CD4-positive, CD25-positive, alpha-beta regulatory T cell (primary cell): Measurements from ENCODE around the gene PER2. TPM values are rescaled to one million over a fixed set of nuclear protein-coding genes. Genes with fewer than 3 reads are reported as not detected.
A peak's percentile ranks its signal among the peaks of the same experiment; 100 is the strongest.
"Not testable (repeated sequence)": the region's sequence is repeated elsewhere in the genome, so short reads cannot be mapped to it uniquely, and the experiment has no call there.

ENCODE experiments used
- ATAC-seq, 2 donors: fragments of 150-1000 bp; cut with Tn5 transposase; one replicate each; pipeline ENCODE4 v1.10.0; 2021; ENCODE audit warnings: low read depth in 2 of 2, moderate number of reproducible peaks in 2 of 2, moderate library complexity in 1 of 2
- DNase-seq, 3 donors: peaks; one replicate each; pipeline versions ENCODE4 v3.0.0 to v3.0.0-alpha.2; 2012 to 2022; ENCODE audit warnings: mixed read lengths in 1 of 3
- H3K27ac ChIP-seq: one replicate; pipeline ENCODE4 v1.7.0; 2013; ENCODE audit warnings: mild to moderate bottlenecking, low read length; ENCODE audit not compliant: insufficient read depth, poor library complexity, severe bottlenecking
- H3K27me3 ChIP-seq: one replicate; pipeline ENCODE4 v1.7.0; 2013; ENCODE audit warnings: low read length; ENCODE audit not compliant: control insufficient read depth, insufficient read depth
- H3K36me3 ChIP-seq: one replicate; pipeline ENCODE4 v1.7.0; 2013; ENCODE audit warnings: mild to moderate bottlenecking, low read length, moderate library complexity; ENCODE audit not compliant: control insufficient read depth, insufficient read depth
- H3K4me1 ChIP-seq: 2 replicates; pipeline ENCODE4 v1.7.0; 2013; ENCODE audit warnings: mild to moderate bottlenecking, low read length; ENCODE audit not compliant: insufficient read depth, control insufficient read depth, poor library complexity, severe bottlenecking
- H3K4me3 ChIP-seq: one replicate; pipeline ENCODE4 v1.7.0; 2013; ENCODE audit warnings: low read depth, mild to moderate bottlenecking, low read length, moderate library complexity
- H3K9me3 ChIP-seq, 2 experiments: 1 replicate in 1 of 2; 2 replicates in 1 of 2; pipeline ENCODE4 v1.7.0; 2013; ENCODE audit warnings: low read length in 2 of 2, mild to moderate bottlenecking in 1 of 2, moderate library complexity in 1 of 2; ENCODE audit not compliant: control insufficient read depth in 2 of 2
- H3K27ac Mint-ChIP-seq, 3 donors: one replicate each; pipeline ENCODE4 v1.8.0; 2020 to 2022; ENCODE audit warnings: mild to moderate bottlenecking in 3 of 3, mixed read lengths in 3 of 3, moderate library complexity in 2 of 3
- H3K27me3 Mint-ChIP-seq: one replicate; pipeline ENCODE4 v1.8.0; 2022; ENCODE audit warnings: mild to moderate bottlenecking, mixed read lengths
- H3K36me3 Mint-ChIP-seq: one replicate; pipeline ENCODE4 v1.8.0; 2020; ENCODE audit warnings: mixed read lengths
- H3K4me1 Mint-ChIP-seq, 4 donors: one replicate each; pipeline ENCODE4 v1.8.0; 2020 to 2022; ENCODE audit warnings: mixed read lengths in 4 of 4, mild to moderate bottlenecking in 1 of 4
- H3K4me3 Mint-ChIP-seq, 4 donors: one replicate each; pipeline ENCODE4 v1.8.0; 2020 to 2022; ENCODE audit warnings: mild to moderate bottlenecking in 4 of 4, mixed read lengths in 4 of 4, moderate library complexity in 3 of 4
- H3K9me3 Mint-ChIP-seq, 7 donors: one replicate each; pipeline ENCODE4 v1.8.0; 2020 to 2022; ENCODE audit warnings: mixed read lengths in 7 of 7, mild to moderate bottlenecking in 3 of 7, moderate library complexity in 2 of 7
- polyA plus RNA-seq, 4 donors: library from polyadenylated mRNA; unstranded; fragments of 300-500 nt; fragmentation: Illumina TruSeq; gene quantifications; one replicate each; pipeline ENCODE4 v1.2.3, GENCODE V29; 2021
- total RNA-seq: library from RNA; stranded (reverse); gene quantifications from one replicate; pipeline ENCODE4 v1.2.3, GENCODE V29; 2022

The PER2 gene
- total and polyA plus RNA-seq, 5 donors from 2014 or later: 1.8 to 29.7 (median 4.1) TPM

DNA sequence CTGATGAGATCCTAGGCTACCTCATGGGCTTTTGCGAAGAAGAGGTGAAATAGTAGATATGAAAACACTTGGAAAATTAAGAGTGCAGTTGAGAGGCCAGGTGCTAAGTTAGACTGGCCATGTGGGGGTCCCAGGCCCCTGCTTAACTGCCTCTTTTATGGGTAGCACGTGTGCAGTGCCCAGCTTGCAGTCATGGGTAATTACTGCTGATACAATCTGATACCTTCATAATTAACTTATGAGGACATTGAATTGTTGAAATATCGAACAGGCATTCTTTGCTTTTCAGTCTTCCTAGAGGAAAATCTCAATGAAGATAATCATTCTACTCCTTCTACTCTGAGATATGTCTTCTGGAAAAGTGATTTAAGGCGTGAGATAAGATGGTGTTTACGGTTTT lies 43.5 kb upstream of the PER2 start:
- Histone ChIP-seq H3K4me3 (no peak overlapping the region), H3K4me1 (no peaks in the 10 kb centered on the region), H3K36me3 (peaks cover 25% of the 10 kb centered on the region), H3K27me3 (no peaks in the 10 kb centered on the region), H3K27ac (no peak overlapping the region), H3K9me3 (no peaks in the 10 kb centered on the region)
- Mint-ChIP-seq H3K9me3 (peaks cover 0 to 4% (median 0%) of the 10 kb centered on the region in 7 donors), H3K36me3 (peaks cover 37% of the 10 kb centered on the region), H3K27ac (no peak overlapping the region), H3K27me3 (no peaks in the 10 kb centered on the region), H3K4me3 (no peak overlapping the region), H3K4me1 (peaks cover 0 to 13% (median 2%) of the 10 kb centered on the region in 4 donors)
- ATAC-seq: no peak
- no peak for DNase-seq

GRCh38 chr2:238330391-238330790 lies 42.0 kb upstream of the PER2 start:
- Histone ChIP-seq H3K9me3 (no peaks in the 10 kb centered on the region), H3K4me1 (no peaks in the 10 kb centered on the region), H3K36me3 (peaks cover 24% of the 10 kb centered on the region), H3K4me3 (no peak overlapping the region), H3K27ac (no peak overlapping the region), H3K27me3 (no peaks in the 10 kb centered on the region)
- Mint-ChIP-seq H3K27me3 (no peaks in the 10 kb centered on the region), H3K4me1 (peaks cover 0 to 10% (median 3%) of the 10 kb centered on the region in 4 donors), H3K27ac (no peak overlapping the region), H3K9me3 (peaks cover 0 to 4% (median 0%) of the 10 kb centered on the region in 7 donors), H3K36me3 (peaks cover 42% of the 10 kb centered on the region), H3K4me3 (no peak overlapping the region)
- no peak for ATAC-seq
- no peak for DNase-seq

- no peak overlapping the region for H3K4me3 ChIP-seq
- no peaks in the 10 kb centered on the region for H3K27me3 ChIP-seq
- peaks cover 2 to 8% (median 6%) of the 10 kb centered on the region in 4 donors for H3K4me1 Mint-ChIP-seq
- peaks cover 41% of the 10 kb centered on the region for H3K36me3 Mint-ChIP-seq
- H3K27ac ChIP-seq: no peak overlapping the region
- no peak for DNase-seq
- H3K4me3 Mint-ChIP-seq: no peak overlapping the region
- H3K9me3 Mint-ChIP-seq: peaks cover 0 to 4% (median 0%) of the 10 kb centered on the region in 7 donors
- H3K36me3 ChIP-seq: peaks cover 21% of the 10 kb centered on the region
- ATAC-seq: no peak
- H3K27ac Mint-ChIP-seq: no peak overlapping the region
- no peaks in the 10 kb centered on the region for H3K27me3 Mint-ChIP-seq
- no peaks in the 10 kb centered on the region for H3K4me1 ChIP-seq
- H3K9me3 ChIP-seq: no peaks in the 10 kb centered on the region
Measured at GRCh38 chr2:238327751-238328150, 39.3 kb upstream of the PER2 start.

DNA sequence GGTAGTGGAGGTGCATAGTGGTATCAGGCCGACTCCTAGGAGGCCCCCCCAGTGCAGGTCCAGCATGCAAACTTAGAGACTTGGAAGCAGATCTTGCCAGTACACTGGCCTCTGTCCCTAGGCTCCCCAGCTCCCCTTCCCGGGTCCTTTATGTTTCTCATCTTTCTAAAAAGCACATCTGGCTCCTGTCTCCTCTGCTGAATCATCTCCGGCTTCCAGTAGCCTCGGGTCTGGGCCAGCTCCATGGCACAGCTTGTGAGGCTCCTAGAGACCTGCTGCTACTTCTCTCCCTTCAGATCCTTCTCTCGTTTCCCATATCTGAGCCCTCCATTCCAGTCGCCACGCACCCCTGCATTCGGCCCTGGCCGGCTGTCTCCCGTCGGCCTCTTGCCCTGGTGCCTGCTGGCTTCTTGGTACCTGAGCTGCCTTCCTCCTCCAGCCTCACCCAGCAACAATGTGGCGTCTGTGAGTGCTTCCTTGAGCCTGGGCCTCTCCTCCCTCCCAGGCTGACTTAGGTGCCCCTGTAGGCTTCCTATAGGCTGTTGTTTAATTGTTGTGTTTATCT lies 38.5 kb upstream of the PER2 start:
- H3K27me3 Mint-ChIP-seq: no peaks in the 10 kb centered on the region
- ATAC-seq (no peak), DNase-seq (no peak)
- Histone ChIP-seq H3K4me1 (no peaks in the 10 kb centered on the region), H3K4me3 (no peak overlapping the region), H3K9me3 (no peaks in the 10 kb centered on the region), H3K27ac (no peak overlapping the region), H3K36me3 (peaks cover 21% of the 10 kb centered on the region), H3K27me3 (no peaks in the 10 kb centered on the region)
- no peak overlapping the region for H3K27ac Mint-ChIP-seq
- peaks cover 5 to 11% (median 6%) of the 10 kb centered on the region in 4 donors for H3K4me1 Mint-ChIP-seq
- peaks cover 41% of the 10 kb centered on the region for H3K36me3 Mint-ChIP-seq
- no peak overlapping the region for H3K4me3 Mint-ChIP-seq
- H3K9me3 Mint-ChIP-seq: peaks cover 0 to 4% (median 0%) of the 10 kb centered on the region in 7 donors

GRCh38 chr2:238325694-238326093 lies 37.3 kb upstream of the PER2 start:
- H3K27me3 ChIP-seq: no peaks in the 10 kb centered on the region
- no peak overlapping the region for H3K27ac ChIP-seq
- no peak for DNase-seq
- no peaks in the 10 kb centered on the region for H3K9me3 ChIP-seq
- Mint-ChIP-seq H3K27me3 (no peaks in the 10 kb centered on the region), H3K4me3 (no peak overlapping the region), H3K27ac (peak overlapping the region in 1 of 3 donors; percentile 52), H3K4me1 (peaks cover 5 to 19% (median 12%) of the 10 kb centered on the region in 4 donors), H3K9me3 (peaks cover 0 to 4% (median 0%) of the 10 kb centered on the region in 7 donors), H3K36me3 (peaks cover 41% of the 10 kb centered on the region)
- H3K4me1 ChIP-seq: peaks cover 7% of the 10 kb centered on the region
- peaks cover 21% of the 10 kb centered on the region for H3K36me3 ChIP-seq
- ATAC-seq: no peak
- H3K4me3 ChIP-seq: no peak overlapping the region

- H3K4me3 ChIP-seq, H3K9me3 Mint-ChIP-seq, ATAC-seq, H3K27ac Mint-ChIP-seq, H3K27ac ChIP-seq, H3K9me3 ChIP-seq, H3K4me3 Mint-ChIP-seq, H3K27me3 Mint-ChIP-seq, H3K27me3 ChIP-seq, DNase-seq: not testable (repeated sequence)
- Mint-ChIP-seq H3K36me3 (peaks cover 34% of the 10 kb centered on the region), H3K4me1 (peaks cover 5 to 23% (median 13%) of the 10 kb centered on the region in 4 donors)
- Histone ChIP-seq H3K36me3 (peaks cover 18% of the 10 kb centered on the region), H3K4me1 (peaks cover 15% of the 10 kb centered on the region)
Measured at GRCh38 chr2:238324248-238324647, 35.8 kb upstream of the PER2 start.

GRCh38 chr2:238322001-238322411 lies 33.6 kb upstream of the PER2 start:
- H3K4me3 Mint-ChIP-seq: peak overlapping the region; percentile 81 to 94 (median 84)
- Histone ChIP-seq H3K36me3 (peaks cover 2% of the 10 kb centered on the region), H3K4me1 (peaks cover 15% of the 10 kb centered on the region), H3K9me3 (no peaks in the 10 kb centered on the region), H3K27ac (no peak overlapping the region), H3K4me3 (no peak overlapping the region), H3K27me3 (no peaks in the 10 kb centered on the region)
- peaks cover 0 to 24% (median 10%) of the 10 kb centered on the region in 4 donors for H3K4me1 Mint-ChIP-seq
- peaks cover 5% of the 10 kb centered on the region for H3K27me3 Mint-ChIP-seq
- peaks cover 13% of the 10 kb centered on the region for H3K36me3 Mint-ChIP-seq
- H3K9me3 Mint-ChIP-seq: peaks cover 0 to 1% (median 0%) of the 10 kb centered on the region in 7 donors
- ATAC-seq (no peak), DNase-seq (no peak)
- peak overlapping the region in 1 of 3 donors; percentile 23 for H3K27ac Mint-ChIP-seq

DNA sequence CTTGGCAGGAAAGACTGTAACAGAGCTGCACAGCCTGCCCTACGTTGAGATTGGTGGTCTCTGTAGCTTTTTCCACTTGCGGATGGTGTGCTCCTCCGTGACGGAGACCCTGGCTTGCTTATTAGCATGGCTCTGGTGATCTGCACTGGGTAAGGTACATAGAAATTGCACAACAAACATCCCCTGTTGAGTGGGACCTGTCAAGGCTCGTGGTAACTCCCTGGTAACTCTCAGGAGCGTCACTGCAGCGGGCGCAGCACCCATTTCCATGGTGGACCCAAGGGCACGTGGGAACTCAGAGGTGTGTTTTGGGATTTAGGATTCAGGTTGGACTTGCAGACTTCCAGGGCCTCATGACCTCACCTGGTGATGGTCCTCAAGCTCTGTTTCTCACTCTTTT lies 33.1 kb upstream of the PER2 start:
- H3K36me3 Mint-ChIP-seq: peaks cover 10% of the 10 kb centered on the region
- Histone ChIP-seq H3K27me3 (no peaks in the 10 kb centered on the region), H3K36me3 (no peaks in the 10 kb centered on the region), H3K9me3 (no peaks in the 10 kb centered on the region), H3K4me3 (peak overlapping the region; percentile 35), H3K4me1 (peaks cover 15% of the 10 kb centered on the region), H3K27ac (no peak overlapping the region)
- no peak for ATAC-seq
- no peak for DNase-seq
- peaks cover 0 to 24% (median 10%) of the 10 kb centered on the region in 4 donors for H3K4me1 Mint-ChIP-seq
- peak overlapping the region; percentile 81 to 94 (median 84) for H3K4me3 Mint-ChIP-seq
- peak overlapping the region in 1 of 3 donors; percentile 23 for H3K27ac Mint-ChIP-seq
- H3K9me3 Mint-ChIP-seq: peaks cover 0 to 1% (median 0%) of the 10 kb centered on the region in 7 donors
- H3K27me3 Mint-ChIP-seq: peaks cover 5% of the 10 kb centered on the region
